Measurements from ENCODE around the gene LMO7.

LMO7 gene

DNA sequence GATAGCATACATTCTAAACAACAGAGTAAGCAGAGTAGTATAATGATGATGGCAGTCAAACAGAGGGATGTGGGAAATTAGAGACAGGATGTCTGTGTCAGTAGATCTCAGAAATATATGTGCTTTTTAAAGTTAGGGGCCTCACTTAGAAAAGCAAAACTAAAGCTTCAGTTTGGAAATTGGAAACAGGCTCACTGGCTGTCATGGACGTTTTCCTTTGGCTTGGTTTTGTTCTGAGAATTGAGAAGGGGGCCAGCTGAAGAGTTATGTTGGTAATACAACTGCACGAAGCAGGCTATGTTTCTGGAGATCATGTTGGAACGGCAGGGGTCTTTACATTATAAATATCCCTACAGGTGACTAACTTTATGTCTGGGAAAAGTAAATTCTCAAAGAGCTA is 261.3 kb downstream of the LMO7 start:
- DNase-seq (ENCODE audit: low read depth) = no peak
- TF ChIP-seq, protein P1, sequence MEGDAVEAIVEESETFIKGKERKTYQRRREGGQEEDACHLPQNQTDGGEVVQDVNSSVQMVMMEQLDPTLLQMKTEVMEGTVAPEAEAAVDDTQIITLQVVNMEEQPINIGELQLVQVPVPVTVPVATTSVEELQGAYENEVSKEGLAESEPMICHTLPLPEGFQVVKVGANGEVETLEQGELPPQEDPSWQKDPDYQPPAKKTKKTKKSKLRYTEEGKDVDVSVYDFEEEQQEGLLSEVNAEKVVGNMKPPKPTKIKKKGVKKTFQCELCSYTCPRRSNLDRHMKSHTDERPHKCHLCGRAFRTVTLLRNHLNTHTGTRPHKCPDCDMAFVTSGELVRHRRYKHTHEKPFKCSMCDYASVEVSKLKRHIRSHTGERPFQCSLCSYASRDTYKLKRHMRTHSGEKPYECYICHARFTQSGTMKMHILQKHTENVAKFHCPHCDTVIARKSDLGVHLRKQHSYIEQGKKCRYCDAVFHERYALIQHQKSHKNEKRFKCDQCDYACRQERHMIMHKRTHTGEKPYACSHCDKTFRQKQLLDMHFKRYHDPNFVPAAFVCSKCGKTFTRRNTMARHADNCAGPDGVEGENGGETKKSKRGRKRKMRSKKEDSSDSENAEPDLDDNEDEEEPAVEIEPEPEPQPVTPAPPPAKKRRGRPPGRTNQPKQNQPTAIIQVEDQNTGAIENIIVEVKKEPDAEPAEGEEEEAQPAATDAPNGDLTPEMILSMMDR (conservative IDR thresholded peaks at IDR 0.05; ENCODE audit: low read depth, low read length) = no peak
- H3K4me3 ChIP-seq (ENCODE audit: low read depth, low read length) = no peak overlapping the region

DNA sequence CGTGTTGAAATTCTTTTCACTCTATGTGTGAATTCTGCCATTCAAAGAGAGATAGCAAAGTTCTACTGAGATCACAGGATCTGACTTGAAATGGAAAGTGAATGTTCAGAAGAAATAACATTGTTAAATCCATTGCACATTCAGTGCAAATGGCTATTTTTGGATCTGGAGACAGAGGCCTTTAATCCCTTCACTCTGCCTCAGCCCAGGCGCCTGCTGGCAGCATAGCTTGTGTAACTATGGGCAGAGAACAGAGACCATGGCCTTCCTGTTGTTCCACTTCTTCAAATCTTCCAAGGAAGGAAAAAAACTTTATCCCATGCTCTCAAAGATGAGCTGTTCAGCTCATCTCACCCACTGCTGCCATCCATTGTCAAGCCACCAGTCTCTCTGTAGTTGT is 265.4 kb downstream of the LMO7 start:
- TF ChIP-seq, protein P1 (conservative IDR thresholded peaks at IDR 0.05; ENCODE audit: low read depth, low read length) = no peak
- no peak for DNase-seq (ENCODE audit: low read depth)
- no peak overlapping the region for H3K4me3 ChIP-seq (ENCODE audit: low read depth, low read length)

DNA sequence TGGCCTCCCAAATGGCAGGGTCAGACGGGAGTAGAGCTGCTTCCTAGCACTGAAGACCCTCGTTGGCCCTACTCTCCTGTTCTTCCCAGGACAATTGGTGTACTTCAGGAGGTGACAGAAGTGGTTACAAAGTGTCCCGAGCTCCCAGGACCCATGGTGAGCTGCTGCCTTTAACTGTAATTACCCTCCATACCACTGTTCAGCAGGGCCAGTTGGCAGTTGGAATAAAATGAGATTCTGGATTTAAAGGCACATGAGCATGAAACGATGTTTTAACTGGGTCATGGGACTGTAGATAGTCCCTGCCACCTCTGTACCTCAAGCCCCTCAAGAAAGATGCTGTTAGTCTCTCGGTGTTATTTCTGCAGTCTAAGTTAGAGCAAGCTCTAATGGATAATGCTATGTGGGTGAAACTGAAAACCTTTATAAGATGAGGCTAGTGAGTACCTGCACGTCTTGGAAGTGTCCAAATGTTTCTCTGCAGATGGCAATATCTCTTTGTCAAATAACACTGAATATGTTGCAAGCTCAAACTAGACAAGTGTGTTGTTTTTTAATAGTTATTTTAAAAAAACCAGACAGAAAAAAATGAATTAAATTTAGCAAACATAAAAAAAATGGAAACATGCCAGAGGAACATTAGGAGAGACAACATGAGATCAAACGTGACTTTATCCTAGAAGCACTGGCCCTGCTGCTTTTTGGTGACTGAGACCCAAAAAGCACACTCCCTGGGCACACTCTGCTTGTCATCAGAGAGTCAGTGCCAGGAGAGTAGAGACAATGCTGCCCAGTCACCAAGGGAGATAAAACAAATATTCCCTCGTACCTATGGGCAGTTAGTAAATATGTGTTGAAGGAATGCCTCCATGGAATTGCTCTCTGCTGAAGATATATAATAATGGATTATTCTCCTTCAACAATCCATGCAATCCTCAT is 266.3 kb downstream of the LMO7 start:
- TF ChIP-seq, protein P1 (conservative IDR thresholded peaks at IDR 0.05; ENCODE audit: low read depth, low read length) = no peak
- H3K4me3 ChIP-seq (ENCODE audit: low read depth, low read length) = no peak overlapping the region
- DNase-seq (ENCODE audit: low read depth) = no peak

DNA sequence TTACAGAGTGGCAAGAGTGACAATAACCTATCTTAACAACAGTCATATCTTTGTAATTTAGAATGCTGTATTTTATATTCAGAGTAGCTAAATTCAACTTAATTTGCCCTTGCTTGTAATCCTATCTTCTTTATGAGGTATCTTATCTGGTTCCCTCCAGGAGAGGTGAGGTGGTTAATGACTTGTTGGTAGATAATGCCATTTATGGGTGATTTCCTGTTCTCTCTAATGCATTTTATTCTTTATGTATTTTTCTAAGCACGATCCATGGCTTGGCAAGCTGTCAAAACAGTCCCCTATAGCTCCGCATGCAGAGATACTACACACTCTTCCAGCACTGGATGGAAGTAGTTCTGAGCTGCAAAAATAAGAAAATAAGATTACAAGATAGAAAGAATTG is 267.9 kb downstream of the LMO7 start:
- DNase-seq (ENCODE audit: low read depth) = no peak
- TF ChIP-seq, protein P1 (conservative IDR thresholded peaks at IDR 0.05; ENCODE audit: low read depth, low read length) = no peak
- no peak overlapping the region for H3K4me3 ChIP-seq (ENCODE audit: low read depth, low read length)

DNA sequence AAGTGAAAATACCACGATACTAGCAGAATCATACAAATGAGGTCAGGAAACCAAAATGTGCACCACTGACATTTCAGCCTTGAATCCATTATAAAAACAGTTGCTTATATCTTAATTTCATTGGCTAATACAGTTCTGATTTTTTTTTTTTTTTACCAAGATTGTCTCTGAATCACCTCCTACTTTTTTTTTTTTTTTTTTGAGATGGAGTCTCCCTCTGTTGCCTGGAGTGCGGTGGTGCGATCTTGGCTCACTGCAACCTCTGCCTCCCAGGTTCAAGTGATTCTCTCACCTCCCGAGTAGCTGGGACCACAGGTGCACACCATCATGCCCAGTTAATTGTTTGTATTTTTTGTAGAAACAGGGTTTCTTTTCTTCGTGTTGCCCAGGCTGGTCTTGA is 270.2 kb downstream of the LMO7 start:
- DNase-seq (ENCODE audit: low read depth) = no peak
- TF ChIP-seq, protein P1 (conservative IDR thresholded peaks at IDR 0.05; ENCODE audit: low read depth, low read length) = no peak
- no peak overlapping the region for H3K4me3 ChIP-seq (ENCODE audit: low read depth, low read length)

DNA sequence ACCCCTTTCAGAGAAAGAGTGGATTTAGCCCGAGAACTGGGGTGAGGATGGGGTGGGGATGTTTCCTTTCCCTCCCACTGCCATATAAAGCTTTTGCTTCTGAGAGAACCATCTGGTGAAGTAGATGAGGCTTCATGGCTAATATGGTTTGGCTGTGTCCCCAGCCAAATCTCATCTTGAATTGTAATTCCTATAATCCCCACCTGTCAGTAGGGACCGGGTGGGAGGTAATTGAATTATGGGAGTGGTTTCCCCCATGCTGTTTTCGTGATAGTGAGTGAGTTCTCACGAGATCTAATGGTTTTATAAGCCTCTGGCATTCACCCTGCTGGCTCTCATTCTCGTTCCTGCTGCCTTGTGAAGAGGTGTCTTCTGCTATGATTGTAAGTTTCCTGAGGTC is 270.9 kb downstream of the LMO7 start:
- TF ChIP-seq, protein P1 (conservative IDR thresholded peaks at IDR 0.05; ENCODE audit: low read depth, low read length) = no peak
- no peak for DNase-seq (ENCODE audit: low read depth)
- no peak overlapping the region for H3K4me3 ChIP-seq (ENCODE audit: low read depth, low read length)

DNA sequence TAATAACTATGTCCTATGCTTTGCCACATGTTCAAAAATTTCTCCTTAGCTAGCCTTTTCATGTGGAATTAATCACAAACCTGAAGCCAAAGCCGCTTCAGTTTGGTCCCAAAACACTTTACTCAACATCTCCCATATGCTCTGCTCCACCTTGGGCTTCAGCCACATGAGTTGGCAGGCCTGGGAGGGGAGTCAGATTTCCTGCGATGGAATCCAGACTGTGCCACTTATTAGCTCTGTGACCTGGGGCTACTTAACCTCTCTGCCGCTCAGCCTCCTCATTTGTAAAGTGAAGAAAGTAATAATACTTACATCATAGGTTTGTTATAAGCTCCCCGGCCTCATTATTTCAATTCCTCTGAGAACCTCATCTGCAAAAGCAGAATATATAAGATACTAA is 272.0 kb downstream of the LMO7 start:
- TF ChIP-seq, protein P1 (conservative IDR thresholded peaks at IDR 0.05; ENCODE audit: low read depth, low read length) = no peak
- H3K4me3 ChIP-seq (ENCODE audit: low read depth, low read length) = no peak overlapping the region
- DNase-seq (ENCODE audit: low read depth) = no peak
